IPS-NIHi7 (cell line): ENCODE data around the gene NTNG1.

Source experiments
- DNase-seq: peaks from one replicate; pipeline ENCODE4 v3.0.0; 2012; ENCODE audit warnings: mixed read lengths; ENCODE audit errors: extremely low spot score

Gene NTNG1

GRCh38 chr1:107405236-107405635 is 264.4 kb downstream of the NTNG1 start:
- no peak for DNase-seq

GRCh38 chr1:107407011-107407410 is 266.2 kb downstream of the NTNG1 start:
- DNase-seq, result no peak

GRCh38 chr1:107413546-107413945 is 272.7 kb downstream of the NTNG1 start:
- DNase-seq, result no peak

GRCh38 chr1:107413951-107414350 is 273.1 kb downstream of the NTNG1 start:
- no peak for DNase-seq

GRCh38 chr1:107414550-107414949 is 273.7 kb downstream of the NTNG1 start:
- DNase-seq, result no peak

- DNase-seq, result no peak
Observed at GRCh38 chr1:107415241-107415640, 274.4 kb downstream of the NTNG1 start.

- no peak for DNase-seq
Observed at GRCh38 chr1:107419003-107419402, 278.2 kb downstream of the NTNG1 start.

- no peak for DNase-seq
Observed at GRCh38 chr1:107422901-107423300, 282.1 kb downstream of the NTNG1 start.

- peak; percentile 42 for DNase-seq
Observed at GRCh38 chr1:107430540-107431228, 289.8 kb downstream of the NTNG1 start.

GRCh38 chr1:107432108-107432507 is 291.3 kb downstream of the NTNG1 start:
- peak; percentile 20 for DNase-seq

GRCh38 chr1:107433068-107433467 is 292.2 kb downstream of the NTNG1 start:
- DNase-seq, result no peak

- DNase-seq, result no peak
Observed at GRCh38 chr1:107433635-107434360, 293.0 kb downstream of the NTNG1 start.

- no peak for DNase-seq
Observed at GRCh38 chr1:107434361-107434693, 293.5 kb downstream of the NTNG1 start.

- no peak for DNase-seq
Observed at GRCh38 chr1:107436552-107437241, 295.9 kb downstream of the NTNG1 start.

- DNase-seq, result no peak
Observed at GRCh38 chr1:107439567-107439966, 298.7 kb downstream of the NTNG1 start.

GRCh38 chr1:107442551-107442950 is 301.7 kb downstream of the NTNG1 start:
- no peak for DNase-seq

- no peak for DNase-seq
Observed at GRCh38 chr1:107443027-107443426, 302.2 kb downstream of the NTNG1 start.

- DNase-seq, result no peak
Observed at GRCh38 chr1:107443860-107444259, 303.0 kb downstream of the NTNG1 start.

- DNase-seq, result no peak
Observed at GRCh38 chr1:107444302-107444701, 303.5 kb downstream of the NTNG1 start.

- DNase-seq, result no peak
Observed at GRCh38 chr1:107449326-107449725, 308.5 kb downstream of the NTNG1 start.

GRCh38 chr1:107450899-107451664 is 310.2 kb downstream of the NTNG1 start:
- DNase-seq, result no peak

GRCh38 chr1:107451715-107452114 is 310.9 kb downstream of the NTNG1 start:
- DNase-seq, result no peak
